Measurements from ENCODE around the gene TRIM17. TPM values are rescaled to one million over a fixed set of nuclear protein-coding genes. Genes with fewer than 3 reads are reported as not detected.

TRIM17 gene
- total and polyA plus RNA-seq, 9 of the 15 experiments (the other 6 are each of a cell fraction or from before 2014, with no cell fraction given), result not detected

GRCh38 chr1:228420968-228421826, 4.5 kb upstream of the TRIM17 start (continued):
- TF ChIP-seq RBBP5 (IDR thresholded peaks at IDR 0.05; ENCODE audit: borderline replicate concordance, insufficient read depth, low read length, poor library complexity, severe bottlenecking) (peak; percentile 33), ESRRB (CRISPR knock-in tag; IDR thresholded peaks at IDR 0.05; ENCODE audit: borderline replicate concordance) (no peak), E2F3 (CRISPR knock-in tag; IDR thresholded peaks at IDR 0.05) (no peak), ZNF398 (CRISPR knock-in tag; IDR thresholded peaks at IDR 0.05) (no peak), RFX1 (IDR thresholded peaks at IDR 0.05) (no peak), ZFP36 (IDR thresholded peaks at IDR 0.05; ENCODE audit: low read depth, low read length, partially characterized antibody) (peak; percentile 64), ELK1 (CRISPR knock-in tag; IDR thresholded peaks at IDR 0.05) (no peak), RBM14 (IDR thresholded peaks at IDR 0.05; ENCODE audit: borderline replicate concordance, insufficient read depth, low read depth, low read length) (no peak), SUPT5H (IDR thresholded peaks at IDR 0.05) (no peak), SIN3B (IDR thresholded peaks at IDR 0.05; ENCODE audit: low read depth) (no peak), ZNF655 (CRISPR knock-in tag; IDR thresholded peaks at IDR 0.05) (no peak), SMAD1 (IDR thresholded peaks at IDR 0.05; ENCODE audit: low read depth, low read length, partially characterized antibody) (no peak), ARID3B (CRISPR knock-in tag; IDR thresholded peaks at IDR 0.05; ENCODE audit: borderline replicate concordance) (no peak), TCFL5 (CRISPR knock-in tag; conservative IDR thresholded peaks at IDR 0.05) (no peak), RREB1 (CRISPR knock-in tag; IDR thresholded peaks at IDR 0.05) (no peak)

Measured in K562 (cell line).